Dermis blood vessel endothelial cell (primary cell): Measurements from ENCODE around the gene FAM111A. TPM values are rescaled to one million over a fixed set of nuclear protein-coding genes. Genes with fewer than 3 reads are reported as not detected.
A peak's percentile ranks its signal among the peaks of the same experiment; 100 is the strongest.

Experiments
- DNase-seq: peaks from one replicate; pipeline ENCODE4 v3.0.0; 2010
- total RNA-seq: library from RNA; depleted of rRNA; stranded (reverse); fragments of >200 nt; gene quantifications from 2 replicates; pipeline ENCODE4 v1.2.3, GENCODE V29; 2014

The FAM111A gene
- total RNA-seq, 1 donor from 2014 or later: 87.0 TPM

DNA sequence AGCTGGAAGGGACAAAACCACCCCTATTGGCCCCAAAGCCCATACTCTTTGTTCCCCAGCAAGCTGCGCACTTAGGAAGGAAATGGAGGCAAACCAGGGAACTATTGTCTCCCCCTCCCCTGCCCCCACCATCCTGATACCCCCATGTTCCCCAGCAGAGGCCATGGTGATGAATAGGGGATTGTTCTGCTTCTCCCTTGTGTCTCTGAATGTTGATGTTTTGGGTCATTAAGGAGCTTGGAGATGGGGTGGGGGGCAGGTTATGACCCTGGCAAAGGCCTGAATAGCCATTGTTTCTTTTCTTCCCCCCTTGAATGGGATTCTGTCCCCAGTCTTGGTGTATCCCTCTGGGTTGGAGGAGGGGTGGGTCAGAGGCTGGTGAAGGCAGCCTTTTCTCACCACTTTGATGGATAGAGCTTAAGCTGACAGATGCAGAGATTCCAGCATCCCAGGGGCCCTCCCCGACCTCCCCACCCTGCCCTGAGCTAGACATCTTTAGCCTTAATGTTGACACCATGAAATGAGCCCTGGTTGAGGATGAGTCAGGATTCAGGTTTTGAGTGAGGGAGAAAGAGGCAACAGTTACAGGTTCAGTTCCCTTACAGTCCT is 37.6 kb downstream of the FAM111A start:
- DNase-seq: no peak

DNA sequence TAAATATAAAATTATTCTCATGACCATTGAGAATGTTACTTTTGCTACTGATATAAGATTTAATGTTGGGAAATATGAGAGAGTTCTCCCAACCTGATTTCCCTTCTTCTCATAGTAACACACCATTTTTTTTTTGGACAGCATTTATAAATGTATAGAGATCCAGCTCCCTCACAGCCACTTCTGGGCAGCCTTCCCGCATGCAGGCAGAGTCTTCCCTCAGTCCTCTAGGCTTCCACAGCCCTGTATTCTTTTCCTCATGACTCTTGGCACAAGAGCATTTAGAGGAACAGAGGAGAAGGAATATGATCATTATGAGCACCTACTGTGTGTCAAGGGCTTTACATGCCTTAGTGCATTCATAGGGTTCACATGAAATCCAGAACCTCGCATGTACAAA is 38.3 kb downstream of the FAM111A start:
- no peak for DNase-seq

DNA sequence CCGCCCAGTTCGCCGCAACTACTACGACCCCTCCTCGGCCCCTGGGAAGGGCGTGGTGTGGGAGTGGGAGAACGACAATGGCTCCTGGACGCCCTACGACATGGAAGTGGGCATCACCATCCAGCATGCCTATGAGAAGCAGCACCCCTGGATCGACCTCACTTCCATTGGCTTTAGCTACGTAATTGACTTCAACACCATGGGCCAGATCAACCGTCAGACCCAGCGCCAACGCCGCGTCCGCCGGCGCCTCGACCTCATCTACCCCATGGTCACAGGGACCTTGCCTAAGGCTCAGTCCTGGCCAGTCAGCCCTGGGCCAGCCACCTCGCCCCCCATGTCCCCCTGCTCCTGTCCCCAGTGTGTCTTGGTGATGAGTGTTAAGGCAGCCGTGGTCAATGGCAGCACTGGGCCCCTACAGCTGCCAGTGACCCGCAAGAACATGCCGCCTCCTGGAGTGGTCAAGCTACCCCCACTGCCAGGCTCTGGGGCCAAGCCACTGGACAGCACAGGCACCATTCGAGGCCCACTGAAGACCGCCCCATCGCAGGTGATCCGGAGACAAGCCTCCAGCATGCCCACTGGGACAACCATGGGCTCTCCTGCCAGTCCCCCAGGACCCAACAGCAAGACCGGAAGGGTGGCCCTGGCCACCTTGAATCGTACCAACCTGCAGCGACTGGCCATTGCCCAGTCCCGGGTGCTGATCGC is 39.2 kb downstream of the FAM111A start:
- no peak for DNase-seq

DNA sequence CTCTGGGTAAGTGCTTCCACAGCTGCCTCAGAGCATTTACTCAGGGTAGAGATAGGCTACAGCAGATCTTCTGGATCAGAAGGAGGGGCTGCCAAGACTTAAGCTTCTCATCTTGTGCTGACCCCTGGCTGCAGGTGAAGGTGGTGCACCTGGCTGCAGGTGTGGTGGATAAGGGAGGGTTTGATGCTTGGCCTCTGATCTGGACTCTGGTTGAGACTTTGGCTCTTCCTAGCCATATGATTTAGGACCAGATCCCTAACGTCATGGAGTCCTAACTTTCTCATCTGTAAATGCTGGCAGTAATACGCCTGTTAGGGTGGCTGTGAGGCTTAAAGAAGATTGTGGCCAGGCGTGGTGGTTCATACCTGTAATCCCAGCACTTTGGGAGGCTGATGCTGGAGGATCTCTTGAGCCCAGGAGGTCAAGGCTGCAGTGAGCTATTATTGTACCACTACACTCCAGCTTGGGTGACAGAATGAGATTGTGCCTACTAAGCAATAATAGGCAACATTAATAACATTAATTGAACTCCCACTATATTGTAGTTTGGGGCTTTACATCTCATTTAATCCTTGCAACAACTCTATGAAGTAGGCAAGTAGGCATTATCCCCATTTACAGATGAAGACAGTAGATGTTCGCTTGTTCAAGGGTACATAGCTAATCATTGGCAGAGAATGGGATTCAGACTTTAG is 39.9 kb downstream of the FAM111A start:
- DNase-seq: no peak

DNA sequence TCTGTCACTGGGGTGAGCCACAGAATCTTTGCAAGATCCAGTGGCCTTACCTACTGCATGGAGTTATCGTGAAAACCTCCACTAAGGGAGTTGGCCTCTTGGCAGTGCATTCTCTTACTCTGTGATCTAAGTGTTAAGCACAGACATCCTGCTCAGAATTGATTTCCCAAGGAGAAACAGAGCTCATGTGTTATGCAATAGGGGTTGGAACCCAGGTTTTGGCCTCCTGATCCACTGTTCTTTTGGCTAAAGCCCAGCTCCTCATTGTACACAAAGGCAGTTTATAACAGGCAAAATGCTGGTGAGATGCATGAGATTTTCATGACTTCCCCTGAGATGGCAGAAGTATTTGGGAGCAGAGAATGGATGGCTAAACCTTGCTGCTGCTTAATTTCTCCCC is 41.1 kb downstream of the FAM111A start:
- DNase-seq: no peak

DNA sequence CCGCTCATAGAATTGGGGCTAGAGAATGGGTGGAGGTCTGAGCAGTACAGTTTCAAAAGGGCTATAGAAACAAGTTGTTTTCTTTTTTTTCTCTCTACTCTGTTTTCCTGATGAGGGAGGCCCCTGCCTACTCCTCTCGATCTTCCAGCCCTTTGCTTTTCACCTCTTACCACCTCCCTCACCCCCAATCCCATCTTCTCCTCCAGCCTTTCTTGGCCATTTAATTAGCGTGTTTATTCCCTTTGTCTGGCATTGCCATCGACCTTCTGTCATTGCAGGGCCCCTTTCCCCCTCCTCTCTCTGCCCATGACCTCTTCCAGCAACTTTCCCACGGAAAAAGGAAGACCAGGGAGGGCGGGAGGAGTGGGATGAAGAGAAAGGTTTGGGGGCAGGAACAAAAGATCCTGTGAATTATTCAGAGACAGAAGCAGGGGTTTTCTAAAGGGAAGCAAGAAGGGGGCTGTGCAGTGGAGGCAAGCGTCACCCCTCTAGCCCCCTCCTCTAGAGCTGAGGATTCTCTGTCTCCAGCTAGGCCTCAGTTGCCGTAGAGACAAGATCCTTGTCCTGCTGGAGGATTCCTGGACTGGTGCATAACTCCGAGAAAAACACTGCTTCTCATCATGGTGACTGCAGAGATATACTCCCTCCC is 42.2 kb downstream of the FAM111A start:
- no peak for DNase-seq

DNA sequence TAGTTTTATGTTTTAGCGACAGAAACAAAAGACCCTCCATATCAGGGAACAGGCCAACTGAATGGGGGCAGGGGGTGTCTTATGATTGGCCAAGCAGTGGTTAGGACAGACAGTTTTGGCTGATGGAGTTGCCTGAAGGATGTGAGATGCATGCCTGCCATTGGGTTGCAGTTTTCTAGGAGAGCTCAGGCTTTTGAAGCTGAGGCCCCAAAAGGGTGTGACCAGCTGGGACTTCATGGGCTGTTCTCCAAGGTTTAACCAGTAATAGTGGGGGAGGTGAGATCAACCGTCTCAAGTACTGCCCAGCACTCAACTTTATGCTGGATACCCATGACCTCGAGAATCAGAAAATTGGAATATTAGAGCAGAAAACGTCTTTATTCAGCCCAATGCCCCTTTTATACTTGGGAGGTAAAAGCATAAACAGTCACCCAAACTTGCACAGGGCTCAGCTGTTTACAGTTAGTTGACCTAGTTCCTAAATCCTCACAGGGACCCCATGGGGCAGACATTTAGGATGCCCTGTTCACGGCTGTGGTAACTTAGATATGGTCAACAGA is 42.8 kb downstream of the FAM111A start:
- DNase-seq: no peak

DNA sequence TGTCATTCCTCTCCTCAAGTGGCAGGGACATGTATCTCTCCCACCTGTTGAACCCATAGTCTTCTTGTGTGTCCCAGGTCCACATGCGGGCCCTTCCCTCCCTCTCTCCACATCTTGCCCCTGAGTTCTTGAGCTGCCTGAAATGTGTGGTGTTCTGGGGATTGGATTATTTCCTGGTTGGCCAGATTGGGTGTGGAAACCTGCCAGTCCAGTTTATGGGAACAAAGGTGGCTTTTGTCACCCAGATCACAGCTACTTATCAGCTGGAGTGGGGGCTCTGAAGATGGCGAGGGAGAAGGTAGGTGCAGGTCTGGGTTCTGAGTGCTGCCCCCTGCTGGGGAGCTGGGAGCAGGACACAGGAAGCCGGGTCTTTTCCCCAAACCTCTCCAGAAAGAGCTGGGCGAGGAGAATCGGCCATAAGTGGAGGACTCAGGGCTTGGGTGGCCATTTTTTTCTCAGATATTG is 43.5 kb downstream of the FAM111A start:
- DNase-seq: peak; percentile 30

DNA sequence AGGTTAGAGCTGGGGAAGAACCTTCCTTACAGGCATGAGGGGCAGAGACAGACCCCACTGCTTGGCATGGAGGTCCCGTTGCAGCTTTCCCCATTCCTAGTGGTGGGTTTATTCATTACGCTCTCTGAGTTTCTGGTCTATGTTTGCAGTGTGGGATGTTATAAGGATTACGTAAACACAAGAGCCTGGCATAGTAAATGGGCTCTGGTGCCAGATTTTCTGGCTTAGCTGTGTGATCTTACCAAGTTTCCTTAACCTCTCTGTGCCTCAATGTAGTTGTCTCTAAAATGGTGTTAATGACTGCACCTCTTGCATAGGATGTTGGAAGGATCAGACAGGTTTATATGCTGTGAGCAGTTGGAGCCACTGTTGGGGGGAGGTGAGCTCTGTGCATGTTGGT is 44.4 kb downstream of the FAM111A start:
- no peak for DNase-seq

DNA sequence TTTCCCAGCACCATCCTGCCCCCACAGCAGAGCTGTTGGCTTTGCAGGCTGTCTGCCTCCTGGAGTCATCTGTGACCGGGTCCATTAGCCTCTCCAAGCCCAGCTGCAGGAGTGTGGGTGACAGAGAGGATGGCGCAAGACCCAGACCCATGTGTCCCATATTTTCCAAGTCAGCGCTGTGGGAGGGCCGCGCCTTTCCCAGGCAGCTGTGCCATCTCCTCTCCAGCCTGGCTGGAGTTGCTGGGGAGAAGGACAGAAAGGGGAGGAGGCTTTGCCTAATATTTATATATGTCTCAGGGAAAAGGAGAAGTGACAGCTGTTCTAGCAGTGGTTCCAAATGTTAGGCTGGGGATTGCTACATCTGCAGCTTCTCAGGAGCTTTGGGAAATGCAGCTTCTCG is 44.9 kb downstream of the FAM111A start:
- DNase-seq: no peak

DNA sequence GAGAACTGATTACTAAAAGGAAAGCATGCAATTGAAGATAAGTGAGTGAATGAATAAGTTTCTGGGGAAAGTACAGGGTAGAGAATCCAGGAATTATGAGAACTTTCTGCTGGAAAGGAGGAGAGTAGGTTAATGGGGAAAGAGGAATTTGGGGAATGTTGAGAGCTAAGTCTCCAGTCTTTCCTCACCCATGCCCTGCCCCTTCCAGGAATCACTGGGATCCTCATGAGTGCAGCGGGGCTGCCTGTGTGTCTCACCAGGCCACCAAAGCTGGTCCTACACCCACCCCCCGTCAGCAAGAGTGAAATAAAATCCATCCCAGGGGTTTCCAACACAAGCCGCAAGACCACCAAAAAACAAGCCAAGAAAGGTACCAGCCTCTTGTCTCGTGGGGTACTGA is 46.3 kb downstream of the FAM111A start:
- DNase-seq: no peak

DNA sequence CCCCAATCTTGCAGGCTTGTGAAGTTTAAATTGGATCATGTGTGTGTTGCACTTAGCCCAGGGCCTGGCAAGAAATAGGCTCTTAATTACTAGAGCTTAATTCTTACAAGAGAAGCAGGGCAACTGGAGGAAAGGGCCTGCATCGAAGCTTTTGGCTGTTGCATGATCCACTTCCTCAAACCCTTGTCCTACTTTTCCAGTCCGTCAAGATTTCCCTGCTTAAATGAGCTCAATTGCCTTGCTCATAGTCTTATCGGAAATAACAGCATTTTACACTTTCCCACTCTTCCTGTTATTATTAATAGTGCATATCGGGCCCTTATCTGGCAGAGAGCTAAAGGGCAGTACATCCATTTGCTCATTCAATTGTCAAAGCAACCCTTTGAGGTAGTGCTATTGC is 47.3 kb downstream of the FAM111A start:
- peak; percentile 35 for DNase-seq

DNA sequence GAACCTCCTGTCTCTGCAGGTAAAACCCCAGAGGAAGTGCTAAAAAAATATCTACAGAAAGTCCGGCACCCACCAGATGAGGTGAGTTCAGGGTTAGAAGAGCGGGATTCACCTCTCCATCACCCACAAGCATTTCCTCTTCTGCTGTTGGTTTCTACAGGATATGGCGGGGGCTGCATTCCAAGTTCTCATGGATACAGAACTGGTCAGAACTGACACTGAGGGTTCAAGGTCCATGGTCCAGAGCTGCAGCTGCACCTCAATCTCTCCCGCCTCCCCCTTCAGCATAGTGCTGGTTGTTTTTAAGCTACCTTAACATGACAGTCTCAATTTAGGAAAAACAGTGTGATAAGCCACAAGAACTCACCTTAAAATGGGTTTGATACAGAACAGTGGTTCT is 48.4 kb downstream of the FAM111A start:
- no peak for DNase-seq

DNA sequence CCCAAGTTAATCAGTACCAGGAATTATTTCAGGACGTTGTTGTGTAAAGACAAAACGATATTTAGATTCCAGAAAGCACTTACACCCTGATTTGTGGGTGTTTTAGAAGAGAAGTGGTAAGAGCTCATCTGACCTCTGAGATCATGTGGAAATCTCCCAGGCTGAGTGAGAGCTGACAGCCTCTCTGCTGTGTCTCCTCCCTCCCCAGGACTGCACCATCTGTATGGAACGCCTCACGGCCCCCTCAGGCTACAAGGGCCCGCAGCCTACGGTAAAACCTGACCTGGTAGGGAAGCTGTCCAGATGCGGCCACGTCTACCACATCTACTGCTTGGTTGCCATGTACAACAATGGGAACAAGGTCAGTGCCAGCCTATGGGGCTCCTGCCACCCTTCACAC is 49.2 kb downstream of the FAM111A start:
- no peak for DNase-seq

DNA sequence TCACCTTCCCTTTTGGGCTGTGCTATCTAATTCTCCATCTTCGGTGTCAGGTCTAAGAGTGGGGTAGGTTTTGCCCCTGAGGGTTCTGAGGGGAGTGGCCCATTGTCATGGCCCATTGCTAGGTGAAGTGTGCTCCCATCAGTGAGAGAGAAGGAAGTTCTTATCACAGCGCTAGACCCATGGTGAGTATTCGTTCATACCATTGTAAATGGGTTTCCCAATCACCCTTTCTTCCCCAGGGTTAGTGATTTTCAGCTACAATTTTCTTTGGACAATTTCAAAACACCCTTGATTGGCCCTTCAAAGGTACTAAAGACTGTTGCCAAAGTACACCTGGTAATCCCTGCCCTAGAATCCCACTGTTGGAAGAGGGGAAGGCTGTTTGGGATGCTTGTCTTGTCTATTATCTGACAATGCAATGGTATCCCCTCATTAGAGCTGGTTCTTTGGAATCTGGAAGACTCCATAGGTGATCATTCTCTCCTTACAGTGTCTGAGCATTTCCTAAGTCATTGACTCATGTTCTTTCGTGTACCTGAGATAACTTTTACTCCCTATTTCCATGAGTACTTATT is 49.9 kb downstream of the FAM111A start:
- no peak for DNase-seq

DNA sequence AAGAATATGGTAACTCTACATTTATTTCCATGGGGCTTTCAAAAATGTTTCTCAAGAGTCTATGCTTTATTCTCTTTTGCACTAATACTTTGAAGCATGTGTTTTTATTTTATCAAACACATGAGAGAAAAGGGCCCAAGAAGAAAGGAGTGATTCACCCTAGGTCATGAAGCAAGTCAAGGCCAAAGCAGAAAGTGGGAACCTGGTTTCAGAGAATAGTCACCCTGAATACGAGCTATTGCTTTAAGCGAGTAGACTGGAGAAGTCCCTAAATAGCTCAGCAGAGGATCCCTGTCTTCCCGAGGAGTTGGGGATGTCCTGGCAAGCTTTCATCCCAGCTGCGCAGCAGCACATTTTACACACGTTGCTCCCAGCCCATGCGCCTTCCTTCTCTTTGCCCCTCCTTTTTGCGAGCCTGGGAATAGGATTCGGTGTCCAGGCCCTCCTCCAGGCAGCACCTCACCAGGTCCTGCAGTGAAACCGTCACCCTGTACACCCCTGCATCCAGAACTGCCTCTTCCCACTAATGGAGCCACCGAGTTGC is 51.0 kb downstream of the FAM111A start:
- no peak for DNase-seq

DNA sequence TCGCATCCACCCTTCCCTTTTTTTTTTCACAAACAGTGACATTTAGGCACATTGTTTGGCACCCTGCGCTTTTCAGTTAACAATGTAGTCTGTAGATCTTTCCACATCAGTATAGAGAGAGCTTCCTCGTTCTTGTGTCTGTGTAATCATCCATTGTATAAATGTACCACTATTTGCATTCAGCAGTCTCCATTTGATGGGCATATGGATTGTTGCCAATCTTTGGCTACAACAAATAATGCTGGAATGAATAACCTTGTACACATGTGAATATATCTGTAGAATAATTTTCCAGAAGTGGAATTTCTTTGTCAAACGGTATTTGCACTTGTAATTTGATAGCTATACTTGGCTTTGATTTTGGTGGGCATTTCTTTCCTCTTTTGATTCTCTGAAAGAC is 52.9 kb downstream of the FAM111A start:
- no peak for DNase-seq

DNA sequence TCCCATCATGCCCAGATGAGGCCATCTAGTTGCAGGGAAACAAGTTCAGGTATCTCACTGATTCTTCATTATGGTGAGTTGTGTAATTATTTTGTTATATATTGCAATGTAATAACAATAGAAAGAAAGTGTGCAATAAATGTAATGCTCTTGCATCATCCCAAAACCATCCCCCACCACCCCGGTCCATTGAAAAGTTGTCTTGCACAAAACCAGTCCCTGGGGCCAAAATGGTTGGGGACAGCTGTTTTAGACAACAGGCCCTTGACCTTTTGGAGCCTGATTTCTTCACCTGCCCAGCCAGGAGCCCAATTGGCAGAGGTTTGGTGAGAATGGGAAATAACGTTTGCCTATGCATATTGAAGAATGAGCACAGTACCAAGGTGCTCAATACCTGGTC is 54.1 kb downstream of the FAM111A start:
- no peak for DNase-seq

DNA sequence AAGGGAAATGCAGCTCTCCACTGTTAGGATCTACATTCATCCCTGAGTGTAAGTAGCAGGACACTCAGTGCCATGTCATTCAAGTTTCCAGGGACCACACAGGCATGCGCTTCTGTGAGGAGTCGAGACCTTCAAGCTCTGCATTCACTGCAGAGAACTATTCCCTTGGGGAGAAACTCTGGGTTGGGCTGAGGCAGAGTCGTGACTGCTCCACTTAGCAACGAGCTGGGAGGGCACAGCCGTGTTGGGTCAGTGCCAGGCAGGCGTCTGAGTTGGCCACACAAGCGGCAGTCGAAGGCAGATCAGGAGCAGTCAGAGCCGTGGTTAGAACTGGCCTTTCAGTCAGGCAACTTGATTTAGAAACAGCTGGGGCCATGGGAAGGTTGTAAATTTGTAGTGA is 55.3 kb downstream of the FAM111A start:
- DNase-seq: no peak

DNA sequence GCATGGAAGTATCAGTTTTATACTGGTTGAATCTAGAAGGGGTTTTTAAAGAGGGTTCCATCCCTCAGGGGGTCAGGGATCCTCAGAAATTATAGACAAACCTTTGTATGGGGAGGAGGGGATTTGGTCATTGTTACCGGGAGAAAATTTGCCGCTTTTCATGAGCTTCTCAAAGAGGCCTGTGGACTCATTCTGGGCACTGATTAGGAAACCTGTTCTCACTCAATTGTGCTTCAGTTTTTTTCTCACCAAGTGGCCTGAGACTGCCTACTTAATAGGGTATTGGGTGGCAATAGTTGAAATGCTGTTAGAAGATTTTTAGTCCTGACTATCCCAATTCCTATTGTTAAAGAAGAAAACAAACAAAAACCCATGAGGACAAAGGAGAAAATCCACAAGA is 56.1 kb downstream of the FAM111A start:
- DNase-seq: no peak

DNA sequence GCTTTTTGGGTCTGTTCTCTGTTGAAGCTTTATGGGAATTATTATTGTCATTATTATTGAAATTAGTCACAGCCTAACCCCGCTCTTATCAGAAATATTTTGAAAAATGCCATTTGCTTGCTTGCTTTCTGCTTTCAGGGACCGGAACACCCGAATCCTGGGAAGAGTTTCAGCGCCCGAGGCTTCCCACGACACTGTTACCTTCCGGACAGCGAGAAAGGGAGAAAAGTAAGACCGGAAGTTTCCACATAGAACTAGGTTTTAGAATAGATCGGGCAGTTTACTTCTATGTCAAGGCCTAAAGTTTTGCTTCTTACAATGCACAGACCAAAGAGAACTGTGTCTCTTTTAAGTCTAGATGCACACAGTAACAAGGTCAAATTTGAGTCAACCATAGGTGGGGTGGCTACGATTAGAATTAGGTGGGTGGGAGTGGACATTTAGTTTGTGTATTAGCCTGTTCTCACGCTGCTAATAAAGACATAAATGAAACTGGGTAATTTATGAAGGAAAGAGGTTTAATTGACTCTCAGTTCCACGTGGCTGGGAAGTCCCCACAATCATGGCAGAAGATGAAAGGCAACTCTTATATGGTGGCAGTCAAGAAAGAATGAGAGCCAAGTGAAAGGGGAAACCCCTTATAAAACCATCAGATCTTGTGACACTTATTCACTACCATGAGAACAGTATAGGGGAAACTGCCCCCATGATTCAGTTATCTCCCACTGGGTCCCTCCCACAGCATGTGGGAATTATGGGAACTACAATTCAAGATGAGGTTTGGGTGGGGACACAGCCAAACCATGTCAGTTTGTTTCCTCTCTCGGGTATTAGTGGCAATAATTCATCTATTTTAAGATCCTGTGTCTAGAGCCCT is 57.1 kb downstream of the FAM111A start:
- DNase-seq: no peak

DNA sequence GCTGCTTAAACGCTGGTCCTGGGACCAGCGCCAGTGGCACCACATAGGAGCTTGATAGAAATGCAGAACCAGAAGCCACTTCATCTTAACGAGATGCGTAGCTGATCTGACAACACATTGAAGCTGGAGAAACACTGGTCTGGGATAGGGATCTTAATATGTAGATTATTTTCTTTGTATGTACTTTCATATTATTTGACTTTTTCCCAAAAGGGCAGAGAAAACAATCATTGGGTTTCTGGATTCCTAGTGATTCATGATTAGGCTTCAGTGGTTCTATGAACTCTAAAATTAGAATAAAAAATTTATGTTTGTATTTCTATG is 57.7 kb downstream of the FAM111A start:
- DNase-seq: no peak
